ENCODE measurements around the gene HEATR5B. TPM values are rescaled to one million over a fixed set of nuclear protein-coding genes. Genes with fewer than 3 reads are reported as not detected.

Gene HEATR5B
- total RNA-seq, 1 donor from 2014 or later: 15.7 TPM

- Mint-ChIP-seq H3K27ac (ENCODE audit: unreplicated experiment) (peak overlapping the region; percentile 82), H3K4me3 (ENCODE audit: unreplicated experiment) (peak overlapping the region; percentile 96), H3K36me3 (ENCODE audit: low read depth, unreplicated experiment) (no peaks in the 10 kb centered on the region), H3K27me3 (ENCODE audit: low read depth, unreplicated experiment) (no peaks in the 10 kb centered on the region), H3K4me1 (ENCODE audit: low read depth, unreplicated experiment) (peaks cover 17% of the 10 kb centered on the region), H3K9me3 (ENCODE audit: unreplicated experiment) (no peaks in the 10 kb centered on the region)
- DNase-seq (ENCODE audit: low read depth): no peak
- Histone ChIP-seq H3K4me3 (ENCODE audit: insufficient read depth, low read depth, low read length) (peak overlapping the region; percentile 82), H3K4me2 (ENCODE audit: low read length) (peak overlapping the region; percentile 99), H3K27ac (ENCODE audit: low read depth, low read length) (peak overlapping the region; percentile 71), H3K79me2 (ENCODE audit: insufficient read depth, low read length) (peaks cover 52% of the 10 kb centered on the region), H3K27me3 (ENCODE audit: insufficient read depth, low read length) (no peaks in the 10 kb centered on the region), H3K9ac (ENCODE audit: low read length) (peak overlapping the region; percentile 89), H2AFZ (ENCODE audit: low read depth, low read length) (peak overlapping the region; percentile 76), H3K36me3 (ENCODE audit: insufficient read depth, low read length) (no peaks in the 10 kb centered on the region), H3K4me1 (ENCODE audit: insufficient read depth, low read length) (peaks cover 5% of the 10 kb centered on the region), H3K9me3 (ENCODE audit: insufficient read depth, low read depth, low read length) (no peaks in the 10 kb centered on the region), H4K20me1 (ENCODE audit: insufficient read depth, low read length) (peaks cover 36% of the 10 kb centered on the region)
- no peak for FAIRE-seq
- TF ChIP-seq EZH2 (IDR thresholded peaks at IDR 0.05; ENCODE audit: insufficient read depth, low read length) (no peak), CTCF (IDR thresholded peaks at IDR 0.05; ENCODE audit: insufficient read depth, low read depth, low read length) (no peak)
Measured at GRCh38 chr2:36965751-36966369, 118.3 kb downstream of the HEATR5B start.

GRCh38 chr2:36965206-36965605 lies 119.0 kb downstream of the HEATR5B start:
- peaks cover 5% of the 10 kb centered on the region for H3K4me1 ChIP-seq (ENCODE audit: insufficient read depth, low read length)
- H3K27me3 Mint-ChIP-seq (ENCODE audit: low read depth, unreplicated experiment): no peaks in the 10 kb centered on the region
- TF ChIP-seq CTCF (IDR thresholded peaks at IDR 0.05; ENCODE audit: insufficient read depth, low read depth, low read length) (no peak), EZH2 (IDR thresholded peaks at IDR 0.05; ENCODE audit: insufficient read depth, low read length) (no peak)
- H3K27me3 ChIP-seq (ENCODE audit: insufficient read depth, low read length): no peaks in the 10 kb centered on the region
- H3K36me3 ChIP-seq (ENCODE audit: insufficient read depth, low read length): no peaks in the 10 kb centered on the region
- H3K9me3 ChIP-seq (ENCODE audit: insufficient read depth, low read depth, low read length): no peaks in the 10 kb centered on the region
- DNase-seq (ENCODE audit: low read depth) (no peak), FAIRE-seq (no peak)
- H3K4me3 ChIP-seq (ENCODE audit: insufficient read depth, low read depth, low read length): peak overlapping the region; percentile 82
- H3K36me3 Mint-ChIP-seq (ENCODE audit: low read depth, unreplicated experiment): no peaks in the 10 kb centered on the region
- peaks cover 42% of the 10 kb centered on the region for H4K20me1 ChIP-seq (ENCODE audit: insufficient read depth, low read length)
- peaks cover 17% of the 10 kb centered on the region for H3K4me1 Mint-ChIP-seq (ENCODE audit: low read depth, unreplicated experiment)
- H3K79me2 ChIP-seq (ENCODE audit: insufficient read depth, low read length): peaks cover 58% of the 10 kb centered on the region
- peak overlapping the region; percentile 96 for H3K4me3 Mint-ChIP-seq (ENCODE audit: unreplicated experiment)
- H2AFZ ChIP-seq (ENCODE audit: low read depth, low read length): no peak overlapping the region
- no peaks in the 10 kb centered on the region for H3K9me3 Mint-ChIP-seq (ENCODE audit: unreplicated experiment)
- peak overlapping the region; percentile 99 for H3K4me2 ChIP-seq (ENCODE audit: low read length)
- no peak overlapping the region for H3K27ac Mint-ChIP-seq (ENCODE audit: unreplicated experiment)
- H3K27ac ChIP-seq (ENCODE audit: low read depth, low read length): peak overlapping the region; percentile 71
- H3K9ac ChIP-seq (ENCODE audit: low read length): peak overlapping the region; percentile 89

GRCh38 chr2:36964496-36965058 lies 119.6 kb downstream of the HEATR5B start:
- no peaks in the 10 kb centered on the region for H3K9me3 Mint-ChIP-seq (ENCODE audit: unreplicated experiment)
- Histone ChIP-seq H4K20me1 (ENCODE audit: insufficient read depth, low read length) (peaks cover 44% of the 10 kb centered on the region), H3K4me3 (ENCODE audit: insufficient read depth, low read depth, low read length) (peak overlapping the region; percentile 82), H3K27ac (ENCODE audit: low read depth, low read length) (no peak overlapping the region), H3K36me3 (ENCODE audit: insufficient read depth, low read length) (no peaks in the 10 kb centered on the region), H3K9ac (ENCODE audit: low read length) (no peak overlapping the region), H2AFZ (ENCODE audit: low read depth, low read length) (no peak overlapping the region), H3K4me2 (ENCODE audit: low read length) (peak overlapping the region; percentile 99), H3K4me1 (ENCODE audit: insufficient read depth, low read length) (peaks cover 5% of the 10 kb centered on the region), H3K79me2 (ENCODE audit: insufficient read depth, low read length) (peaks cover 61% of the 10 kb centered on the region), H3K9me3 (ENCODE audit: insufficient read depth, low read depth, low read length) (no peaks in the 10 kb centered on the region), H3K27me3 (ENCODE audit: insufficient read depth, low read length) (no peaks in the 10 kb centered on the region)
- DNase-seq (ENCODE audit: low read depth) (no peak), FAIRE-seq (peak; percentile 69)
- peak overlapping the region; percentile 96 for H3K4me3 Mint-ChIP-seq (ENCODE audit: unreplicated experiment)
- no peaks in the 10 kb centered on the region for H3K36me3 Mint-ChIP-seq (ENCODE audit: low read depth, unreplicated experiment)
- TF ChIP-seq EZH2 (IDR thresholded peaks at IDR 0.05; ENCODE audit: insufficient read depth, low read length) (no peak), CTCF (IDR thresholded peaks at IDR 0.05; ENCODE audit: insufficient read depth, low read depth, low read length) (no peak)
- H3K4me1 Mint-ChIP-seq (ENCODE audit: low read depth, unreplicated experiment): peaks cover 17% of the 10 kb centered on the region
- H3K27me3 Mint-ChIP-seq (ENCODE audit: low read depth, unreplicated experiment): no peaks in the 10 kb centered on the region
- no peak overlapping the region for H3K27ac Mint-ChIP-seq (ENCODE audit: unreplicated experiment)

All from astrocyte (in vitro differentiated cells and primary cell).